Esophagus squamous epithelium (tissue), 4 donors: Measurements from ENCODE around the gene OPN4.

Experiments
- CTCF ChIP-seq, 6 experiments: fragments of 450-650 bp in 4 of 6; fragments of 200-600 bp in 2 of 6; sonication (generic) in 2 of 6; IDR thresholded peaks; one replicate each; pipeline ENCODE4 v1.5.1; 2016 to 2019; ENCODE audit warnings: antibody characterized with exemption in 6 of 6, mild to moderate bottlenecking in 4 of 6, moderate library complexity in 4 of 6
- POLR2A ChIP-seq, 4 donors: fragments of 450-650 bp; IDR thresholded peaks; one replicate each; pipeline ENCODE4 v1.6.1; 2017; ENCODE audit warnings: antibody characterized with exemption in 4 of 4, mild to moderate bottlenecking in 4 of 4, moderate library complexity in 3 of 4

GRCh38 chr10:86653379-86653778, 968 bp upstream of the OPN4 start:
- TF ChIP-seq CTCF (IDR thresholded peaks at IDR 0.05) = no peak
- TF ChIP-seq POLR2A (IDR thresholded peaks at IDR 0.05) = no peak
